Amniotic stem cell (primary cell): Measurements from ENCODE around the gene BIN1.
"Not testable (repeated sequence)": the region's sequence is repeated elsewhere in the genome, so short reads cannot be mapped to it uniquely, and the experiment has no call there.

Source experiments
- DNase-seq: peaks from one replicate; lab custom pipeline; 2025; lab: John Stamatoyannopoulos, UW

Gene BIN1

GRCh38 chr2:127046579-127046978, 60.4 kb downstream of the BIN1 start:
- DNase-seq: no peak

- no peak for DNase-seq
Measured at GRCh38 chr2:127045792-127046501, 61.0 kb downstream of the BIN1 start.

- DNase-seq: no peak
Measured at GRCh38 chr2:127044977-127045661, 61.8 kb downstream of the BIN1 start.

- no peak for DNase-seq
Measured at GRCh38 chr2:127044165-127044718, 62.7 kb downstream of the BIN1 start.

- DNase-seq: no peak
Measured at GRCh38 chr2:127043367-127044164, 63.4 kb downstream of the BIN1 start.

- no peak for DNase-seq
Measured at GRCh38 chr2:127041259-127041970, 65.5 kb downstream of the BIN1 start.

- DNase-seq: no peak
Measured at GRCh38 chr2:127040169-127040568, 66.8 kb downstream of the BIN1 start.

- no peak for DNase-seq
Measured at GRCh38 chr2:127039387-127040031, 67.4 kb downstream of the BIN1 start.

- DNase-seq: no peak
Measured at GRCh38 chr2:127037476-127037875, 69.5 kb downstream of the BIN1 start.

GRCh38 chr2:127034883-127035611, 71.9 kb downstream of the BIN1 start:
- DNase-seq: no peak

- DNase-seq: no peak
Measured at GRCh38 chr2:127034051-127034450, 72.9 kb downstream of the BIN1 start.

GRCh38 chr2:127032621-127033020, 74.3 kb downstream of the BIN1 start:
- no peak for DNase-seq

GRCh38 chr2:127029350-127030051, 77.5 kb downstream of the BIN1 start:
- no peak for DNase-seq

- DNase-seq: not testable (repeated sequence)
Measured at GRCh38 chr2:127028745-127029144, 78.2 kb downstream of the BIN1 start.

- DNase-seq: no peak
Measured at GRCh38 chr2:127027715-127028114, 79.2 kb downstream of the BIN1 start.

GRCh38 chr2:127025359-127026166, 81.4 kb downstream of the BIN1 start:
- DNase-seq: peak; percentile 70

- peak; percentile 7 for DNase-seq
Measured at GRCh38 chr2:127024769-127025358, 82.1 kb downstream of the BIN1 start.

GRCh38 chr2:127023504-127023903, 83.5 kb downstream of the BIN1 start:
- DNase-seq: no peak

- no peak for DNase-seq
Measured at GRCh38 chr2:127022817-127023216, 84.1 kb downstream of the BIN1 start.
